Stimulated activated CD4-positive, alpha-beta T cell treated with anti-CD3 and anti-CD28 coated beads, Interleukin-2, amount 100 ng/mL, for 24 hours (primary cell): ENCODE results near the gene ASB10.

ENCODE experiments used
- DNase-seq, 2 donors: peaks; one replicate each; pipeline ENCODE4 v3.0.0-alpha.2; 2020

The ASB10 gene

DNA sequence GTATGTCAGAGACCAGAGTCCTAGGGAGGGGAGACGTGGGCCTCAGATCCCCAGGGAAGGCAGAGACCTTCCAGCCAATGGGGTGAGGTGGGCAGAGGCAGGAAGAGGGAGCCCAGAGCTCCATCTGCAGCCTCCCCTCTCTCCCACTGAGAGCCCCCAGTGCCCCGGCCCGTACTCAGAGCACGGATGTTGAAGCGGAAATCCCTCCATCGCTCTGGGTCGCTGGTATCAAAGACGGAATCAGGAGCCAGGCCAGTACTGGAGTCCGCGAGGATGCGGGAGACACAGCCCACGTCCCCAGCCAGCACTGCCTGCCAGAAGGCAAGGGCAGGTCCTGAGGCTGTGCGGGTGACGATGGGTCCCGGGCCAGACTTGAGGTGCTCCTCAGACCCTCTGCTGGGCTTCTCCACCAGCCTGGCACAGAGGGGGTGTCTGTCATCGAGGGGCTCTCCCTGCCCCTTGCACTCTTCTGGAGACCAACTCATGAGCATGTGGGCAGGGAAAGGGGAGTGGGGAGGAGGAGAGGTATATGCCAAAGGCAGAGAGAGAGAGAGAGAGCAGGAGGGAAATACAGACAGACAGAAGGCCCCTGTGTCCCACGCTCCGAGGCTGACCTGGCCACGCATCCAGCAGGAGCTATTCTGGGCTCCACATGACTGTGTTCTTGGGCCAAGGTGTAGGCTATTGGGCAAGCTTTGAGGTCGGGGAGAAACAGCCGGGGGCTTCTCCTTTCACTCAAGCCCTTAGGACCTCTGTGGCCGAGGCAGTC lies at the start of gene ASB10:
Gene ASB10, minus strand, starts transcription at position 611 of the 769 bp plus-strand sequence. Its CDS starts 120 bp downstream, at position 491.
- DNase-seq = no peak

GRCh38 chr7:151236406-151236805 lies 49.4 kb upstream of the ASB10 start:
- no peak for DNase-seq

DNA sequence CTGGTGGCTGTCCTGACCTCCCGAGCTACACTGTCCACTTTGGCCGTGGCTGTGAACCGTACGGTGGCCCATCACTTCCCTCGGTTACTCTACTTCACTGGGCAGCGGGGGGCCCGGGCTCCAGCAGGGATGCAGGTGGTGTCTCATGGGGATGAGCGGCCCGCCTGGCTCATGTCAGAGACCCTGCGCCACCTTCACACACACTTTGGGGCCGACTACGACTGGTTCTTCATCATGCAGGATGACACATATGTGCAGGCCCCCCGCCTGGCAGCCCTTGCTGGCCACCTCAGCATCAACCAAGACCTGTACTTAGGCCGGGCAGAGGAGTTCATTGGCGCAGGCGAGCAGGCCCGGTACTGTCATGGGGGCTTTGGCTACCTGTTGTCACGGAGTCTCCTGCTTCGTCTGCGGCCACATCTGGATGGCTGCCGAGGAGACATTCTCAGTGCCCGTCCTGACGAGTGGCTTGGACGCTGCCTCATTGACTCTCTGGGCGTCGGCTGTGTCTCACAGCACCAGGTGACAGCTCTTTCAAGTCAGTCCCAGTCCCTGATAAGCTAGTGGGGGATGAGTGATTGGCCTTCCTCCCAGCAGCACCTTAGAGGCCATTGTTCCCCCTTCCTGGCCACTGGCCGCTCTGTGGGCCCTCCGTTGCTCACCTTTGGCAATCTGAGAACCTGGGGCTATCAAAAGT lies 48.2 kb upstream of the ASB10 start:
- DNase-seq = no peak

GRCh38 chr7:151233804-151234203 lies 46.8 kb upstream of the ASB10 start:
- DNase-seq = no peak

DNA sequence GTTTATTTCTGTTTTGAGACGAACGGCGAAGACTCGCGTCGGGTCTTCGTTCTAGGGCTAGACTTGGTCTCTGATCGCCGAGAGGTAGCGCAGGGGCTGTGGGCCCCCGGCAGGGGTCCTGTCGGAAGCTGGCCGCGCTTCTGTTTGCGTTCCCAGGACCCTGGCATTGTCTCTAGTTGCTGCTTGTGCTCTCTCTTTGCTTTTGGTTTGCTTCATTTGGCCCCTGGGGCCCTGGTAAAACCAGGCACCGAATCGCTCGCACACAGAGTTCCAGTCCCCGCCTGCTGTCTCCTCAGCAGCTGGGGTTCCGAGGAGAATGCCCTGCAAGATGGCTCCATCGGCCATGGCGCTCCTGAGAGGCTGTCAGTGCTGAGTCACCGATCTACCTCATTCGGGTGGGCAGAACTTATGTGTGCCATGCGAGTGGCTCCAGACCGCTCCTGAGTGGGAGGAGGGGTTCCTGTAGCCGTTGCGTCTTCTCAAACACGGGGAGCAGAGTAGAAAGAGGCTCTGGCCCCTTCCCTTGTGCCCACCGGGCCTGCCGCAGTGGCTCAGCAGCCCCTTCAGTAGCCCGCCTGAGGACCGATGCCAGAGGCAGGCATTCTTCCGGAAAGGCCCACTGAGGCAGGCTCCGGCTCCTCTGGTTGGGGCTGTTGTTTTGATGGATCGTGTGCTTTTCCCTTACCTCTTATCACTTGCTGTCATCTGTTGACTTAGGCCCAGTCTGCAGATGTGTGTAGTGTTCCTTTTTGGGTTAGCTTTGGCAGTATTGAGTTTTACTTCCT lies 46.1 kb upstream of the ASB10 start:
- DNase-seq = peak; percentile 77 to 81

DNA sequence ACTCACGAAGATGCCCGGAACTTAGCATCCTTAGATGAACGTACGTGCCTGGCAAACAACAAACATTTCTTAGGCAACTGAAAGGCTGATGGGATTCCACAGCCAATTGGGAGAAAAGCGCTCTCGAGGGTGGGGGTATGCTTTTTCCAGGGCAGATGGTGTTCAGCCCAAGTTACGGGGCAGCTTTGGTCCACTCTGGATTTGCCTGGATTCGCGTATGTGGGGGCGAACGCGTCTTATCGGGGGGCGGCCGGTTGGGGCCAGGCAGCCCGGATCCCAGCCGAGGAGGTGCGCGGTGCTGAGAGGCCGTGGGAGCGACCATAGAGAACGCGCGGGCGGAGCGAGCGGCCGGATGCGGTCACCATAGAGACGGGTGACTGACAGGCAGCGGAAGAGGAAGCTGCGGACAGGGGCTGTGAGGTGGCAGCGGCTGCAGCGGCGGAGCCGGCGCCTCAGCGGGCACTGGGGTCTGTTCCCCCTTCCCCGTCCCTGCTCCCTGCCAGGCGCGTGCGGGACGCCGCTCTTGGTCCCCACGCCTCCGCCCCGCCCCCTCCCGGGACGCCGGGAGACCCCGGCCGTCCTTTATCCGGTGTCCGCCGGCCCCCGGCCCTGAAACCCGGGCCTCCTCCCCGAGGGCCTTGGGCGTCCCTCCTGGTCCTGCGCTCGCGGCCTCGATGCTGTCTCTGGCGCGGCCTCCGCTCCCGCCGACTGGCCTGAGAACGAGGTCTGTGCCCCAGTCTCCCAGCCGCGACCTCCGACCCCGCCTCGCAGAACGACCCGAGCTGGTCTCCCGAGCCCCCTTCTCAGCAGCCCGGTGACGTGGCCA lies 45.3 kb upstream of the ASB10 start, which contains the start of gene CHPF2:
Gene CHPF2, plus strand, starts transcription at position 393 of the 826 bp plus-strand sequence. CDS start 1,529 bp downstream, outside the sequence.
- DNase-seq = peak; percentile 90 to 92

DNA sequence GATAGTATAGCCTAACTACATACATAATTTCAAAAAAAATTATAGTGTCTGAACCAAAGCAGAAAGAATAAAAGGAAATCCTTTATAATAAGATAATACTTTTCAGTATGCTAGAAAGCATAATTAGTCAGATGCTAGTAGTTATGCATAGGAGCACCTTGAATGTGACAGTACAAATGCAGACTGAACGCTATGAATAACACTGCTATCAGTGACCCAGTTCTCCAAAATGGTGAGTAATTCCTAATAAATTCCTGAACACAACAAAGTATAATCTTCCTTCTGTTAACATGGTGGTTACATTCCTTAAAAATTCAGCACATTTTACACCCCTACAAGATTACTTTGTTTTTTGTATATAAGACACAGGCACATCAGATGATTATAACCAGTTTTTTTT lies 44.0 kb upstream of the ASB10 start:
- DNase-seq = no peak

DNA sequence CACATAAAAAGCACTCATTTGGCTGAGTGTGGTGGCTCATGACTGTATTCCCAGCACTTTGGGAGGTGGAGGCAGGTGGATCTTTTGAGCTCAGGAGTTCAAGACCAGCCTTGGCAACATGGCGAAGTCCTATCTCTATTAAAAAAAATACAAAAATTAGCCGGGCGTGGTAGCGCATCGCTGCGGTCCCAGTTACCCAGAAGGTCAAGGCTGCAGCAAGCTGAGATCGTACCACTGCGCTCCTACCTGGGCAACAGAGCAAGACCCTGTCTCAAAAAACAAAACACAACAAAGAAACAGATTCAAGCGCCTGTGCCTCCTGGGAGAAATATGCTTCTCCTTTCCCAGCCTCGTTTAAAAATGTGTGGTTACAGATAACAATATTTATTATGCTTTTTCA lies 42.2 kb upstream of the ASB10 start:
- no peak for DNase-seq

GRCh38 chr7:151228024-151228866 lies 41.2 kb upstream of the ASB10 start:
- DNase-seq = no peak

GRCh38 chr7:151226875-151227782 lies 40.1 kb upstream of the ASB10 start, which contains the start of gene ABCF2:
Gene ABCF2, minus strand, starts transcription at chr7:151227205. Its CDS starts 747 bp downstream, at chr7:151226458.
- DNase-seq = peak; percentile 99

DNA sequence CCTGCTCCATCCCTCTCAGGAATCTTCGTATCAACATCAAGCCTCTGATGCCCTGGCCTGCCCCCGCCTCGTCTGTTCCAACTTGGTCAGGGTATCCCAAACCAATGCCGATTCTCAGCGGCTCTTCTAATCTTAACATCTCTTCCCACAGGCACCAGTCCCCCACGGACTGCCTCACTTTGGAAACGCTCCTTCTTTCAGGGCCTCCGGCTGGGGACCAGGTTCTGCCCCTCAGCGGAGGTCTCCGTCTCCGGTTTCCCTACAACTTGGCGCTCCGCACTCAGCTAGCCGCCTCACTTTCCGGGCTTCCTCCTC lies 39.5 kb upstream of the ASB10 start:
- DNase-seq = no peak

- no peak for DNase-seq
Observed at GRCh38 chr7:151225948-151226510, 39.0 kb upstream of the ASB10 start.

DNA sequence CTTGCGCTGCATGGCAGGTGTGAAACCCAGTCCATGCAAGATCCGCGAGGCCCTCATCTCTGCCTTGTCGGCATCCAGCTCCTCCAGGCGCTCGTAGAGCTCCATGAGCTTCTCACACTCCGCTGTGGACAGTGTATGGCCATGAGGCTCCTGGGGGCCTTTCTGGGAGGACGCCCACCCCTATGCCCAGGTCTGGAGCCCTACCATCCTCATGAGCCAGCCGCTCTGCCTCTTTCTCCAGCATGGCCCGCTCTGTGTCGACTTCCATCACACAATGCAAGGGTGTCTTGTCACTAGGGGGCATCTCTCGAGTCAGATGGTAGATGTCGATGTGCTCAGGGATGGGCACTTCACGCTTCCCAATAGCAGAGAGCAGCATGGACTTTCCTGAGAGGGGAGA lies 36.7 kb upstream of the ASB10 start:
- DNase-seq = no peak

DNA sequence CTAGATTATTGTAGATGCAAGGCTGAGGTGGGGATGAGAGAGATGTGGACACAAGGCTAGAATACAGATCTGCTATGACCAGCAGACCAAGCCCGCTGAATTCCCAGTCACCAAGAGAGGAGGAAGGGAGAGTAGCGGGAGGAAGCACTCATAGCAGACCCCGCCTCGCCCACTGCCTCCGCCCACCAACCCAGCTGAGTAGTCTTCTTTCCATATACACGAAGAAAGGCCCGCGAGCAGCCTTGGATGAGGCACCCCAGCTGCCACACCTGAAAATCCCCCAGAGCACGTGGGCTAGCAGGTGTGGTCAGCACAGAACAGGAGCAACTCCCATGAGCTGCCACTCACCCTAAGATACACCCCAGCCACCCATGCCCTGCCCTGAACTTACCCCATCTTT lies 31.1 kb upstream of the ASB10 start:
- DNase-seq = no peak

- DNase-seq = no peak
Observed at GRCh38 chr7:151215396-151215795, 28.3 kb upstream of the ASB10 start.

DNA sequence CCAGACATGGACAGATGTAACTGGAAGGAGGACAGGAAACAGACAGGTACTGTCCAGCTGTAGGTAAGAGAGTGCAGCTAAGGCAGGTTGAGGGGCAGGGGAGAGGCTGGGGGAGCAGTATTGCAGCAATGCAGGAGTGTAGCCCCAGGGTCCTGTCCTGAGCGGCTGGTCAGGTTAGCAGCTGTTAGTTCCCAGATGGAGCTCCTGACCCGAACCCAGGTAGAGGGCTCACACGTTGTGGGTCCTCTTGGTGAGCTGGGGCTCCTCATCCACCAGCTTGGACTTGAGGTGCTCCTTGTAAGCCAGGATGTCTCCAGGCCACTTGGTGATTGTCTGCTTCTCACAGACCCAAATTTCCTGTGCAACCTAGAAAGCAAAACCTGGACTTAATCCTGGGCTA lies 26.8 kb upstream of the ASB10 start:
- no peak for DNase-seq

DNA sequence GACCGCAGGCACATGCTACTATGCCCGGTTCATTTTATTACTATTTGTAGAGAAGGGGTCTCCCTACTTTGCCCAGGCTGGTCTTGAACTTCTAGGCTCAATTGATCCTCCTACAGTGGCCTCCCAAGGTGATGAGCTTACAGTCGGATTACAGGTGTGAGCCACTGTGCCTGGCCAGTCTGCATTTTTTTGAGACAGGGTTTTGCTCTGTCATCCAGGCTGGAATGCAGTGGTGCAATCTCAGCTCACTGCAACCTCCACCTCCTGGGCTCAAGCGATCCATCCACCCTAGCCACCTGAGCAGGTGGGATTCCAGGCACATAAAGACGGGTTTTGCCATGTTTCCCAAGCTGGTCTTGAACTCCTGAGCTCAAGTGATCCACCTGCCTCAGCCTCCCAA lies 25.6 kb upstream of the ASB10 start:
- no peak for DNase-seq

- no peak for DNase-seq
Observed at GRCh38 chr7:151211155-151211772, 24.2 kb upstream of the ASB10 start.

GRCh38 chr7:151210087-151210854 lies 23.2 kb upstream of the ASB10 start, which contains the start of gene H2BK1:
Gene H2BK1, minus strand, starts transcription at chr7:151210488. Its CDS starts 170 bp downstream, at chr7:151210318.
- no peak for DNase-seq
